K562 (cell line): ENCODE measurements around the gene SCUBE1. TPM values are rescaled to one million over a fixed set of nuclear protein-coding genes. Genes with fewer than 3 reads are reported as not detected.

Source experiments
- ATAC-seq: fragments of 200-7000 bp; cut with Tn5 transposase; 3 replicates; pipeline ENCODE4 v1.9.1; 2020; ENCODE audit warnings: moderate library complexity
- BruUV-seq: library from RNA; stranded (reverse); fragments of 400-500 nt; replicated peaks from 2 replicates; lab custom pipeline; 2021; lab: Mats Ljungman, UMichigan
- CTCF ChIA-PET: fragments of 300-600 bp; formaldehyde crosslinking; extraction: SDS; loops from one replicate; lab custom pipeline; 2021; ENCODE audit warnings: low intra/inter-chr PET ratio; lab: Yijun Ruan, JAX
- POLR2A ChIA-PET: fragments of 300-600, 350-650 bp; sonication (Branson Sonifier 250); formaldehyde crosslinking; extraction: SDS; loops from one replicate; lab custom pipeline; 2021; ENCODE audit warnings: antibody characterized with exemption, inconsistent platforms; lab: Yijun Ruan, JAX
- DNase-seq, 4 experiments: peaks; one replicate each; pipeline versions ENCODE4 v3.0.0 to v3.0.0-alpha.2; 2011 to 2018; ENCODE audit warnings: low spot score in 3 of 4, mixed read lengths in 3 of 4; ENCODE audit errors: extremely low read depth in 1 of 4
- FAIRE-seq: peaks from 2 replicates; lab custom pipeline; 2011; peaks lifted over from hg19 to GRCh38; lab: Jason Lieb, UNC
- H2AFZ ChIP-seq: 2 replicates; pipeline ENCODE4 v1.6.0; 2011; ENCODE audit warnings: low read depth, low read length, control low read depth, inconsistent platforms
- H3K27ac ChIP-seq: fragments of 200-600 bp; 3 replicates; pipeline ENCODE4 v1.8.0; 2011; ENCODE audit warnings: low read depth, mild to moderate bottlenecking, control low read depth, inconsistent platforms, low read length, moderate library complexity, mixed read lengths; ENCODE audit errors: extremely low read depth
- H3K27me3 ChIP-seq, 2 experiments: fragments of 300-600 bp in 1 of 2; 2 replicates in 1 of 2; 3 replicates in 1 of 2; pipeline versions ENCODE4 v1.6.0 to v1.8.0; 2011; ENCODE audit warnings: inconsistent platforms in 2 of 2, low read length in 2 of 2, mild to moderate bottlenecking in 1 of 2, mixed read lengths in 1 of 2, moderate library complexity in 1 of 2; ENCODE audit not compliant: control insufficient read depth in 2 of 2, insufficient read depth in 2 of 2
- H3K36me3 ChIP-seq: fragments of 300-600 bp; 3 replicates; pipeline ENCODE4 v1.8.0; 2011; ENCODE audit warnings: mild to moderate bottlenecking, low read length, inconsistent platforms; ENCODE audit not compliant: control insufficient read depth, insufficient read depth
- H3K4me1 ChIP-seq, 2 experiments: fragments of 200-600 bp in 1 of 2; replicated peaks in 1 of 2; 2 replicates in 1 of 2; 3 replicates in 1 of 2; pipeline versions ENCODE4 v1.5.1 to v1.8.0; 2011; ENCODE audit warnings: inconsistent platforms in 2 of 2, low read length in 2 of 2, mild to moderate bottlenecking in 1 of 2, mixed read lengths in 1 of 2, moderate library complexity in 1 of 2; ENCODE audit not compliant: control insufficient read depth in 2 of 2, insufficient read depth in 2 of 2
- H3K4me2 ChIP-seq: 2 replicates; pipeline ENCODE4 v1.6.1; 2011; ENCODE audit warnings: low read length, control low read depth, inconsistent platforms, mixed read lengths; ENCODE audit not compliant: insufficient read depth
- H3K4me3 ChIP-seq: fragments of 200-600 bp; sonication (generic), shearing (Covaris generic); 2 replicates; pipeline ENCODE4 v1.5.1; 2016; ENCODE audit warnings: control low read depth, inconsistent platforms
- H3K79me2 ChIP-seq: fragments of 200-600 bp; 3 replicates; pipeline ENCODE4 v1.8.0; 2011; ENCODE audit warnings: low read length, inconsistent platforms; ENCODE audit not compliant: control insufficient read depth, insufficient read depth
- H3K9ac ChIP-seq, 2 experiments: 2 replicates each; pipeline versions ENCODE4 v1.6.0 to v1.6.1; 2011; ENCODE audit warnings: low read depth in 2 of 2, low read length in 2 of 2, control low read depth in 1 of 2, inconsistent platforms in 1 of 2, mild to moderate bottlenecking in 1 of 2, mixed read lengths in 1 of 2; ENCODE audit not compliant: insufficient read depth in 1 of 2
- H3K9me1 ChIP-seq: one replicate; pipeline ENCODE4 v1.6.0; 2011; ENCODE audit warnings: inconsistent platforms, mild to moderate bottlenecking, low read length, moderate library complexity; ENCODE audit not compliant: control insufficient read depth, insufficient read depth
- H3K9me3 ChIP-seq: replicated peaks from 2 replicates; pipeline ENCODE4 v1.5.1; 2011; ENCODE audit warnings: low read depth, low read length, inconsistent platforms; ENCODE audit not compliant: control insufficient read depth, insufficient read depth
- H4K20me1 ChIP-seq: replicated peaks from 2 replicates; pipeline ENCODE4 v1.6.1; 2011; ENCODE audit warnings: low read length, inconsistent platforms, mixed read lengths; ENCODE audit not compliant: control insufficient read depth, insufficient read depth
- GABPA ChIP-seq: fragments of 200-800 bp; sonication (Bioruptor generic); conservative IDR thresholded peaks from 2 replicates; pipeline ENCODE4 v1.6.1; 2016; ENCODE audit warnings: low read depth, missing genetic modification characterization, missing compliant biosample characterization
- KDM5B ChIP-seq: fragments of 200-600 bp; sonication (generic); IDR thresholded peaks from 2 replicates; pipeline ENCODE4 v1.6.1; 2012; ENCODE audit warnings: low read depth, mild to moderate bottlenecking, moderate library complexity, low read length, control low read depth, inconsistent platforms; ENCODE audit not compliant: insufficient replicate concordance
- SMAD4 ChIP-seq: fragments of 250-450 bp; sonication (Bioruptor Pico); conservative IDR thresholded peaks from 2 replicates; pipeline ENCODE4 v1.8.0; 2021; ENCODE audit warnings: inconsistent platforms, mild to moderate bottlenecking, moderate library complexity
- ZNF324 ChIP-seq: fragments of 250-450 bp; sonication (Bioruptor Pico); IDR thresholded peaks from 2 replicates; pipeline ENCODE4 v1.4.0; 2020; ENCODE audit warnings: mild to moderate bottlenecking
- WGBS: fragments of 100-300 bp; shearing (Covaris generic); methylation state at CpG from one replicate; pipeline ENCODE4 v1.1.6; 2016; ENCODE audit warnings: low coverage, mixed read lengths; ENCODE audit not compliant: insufficient coverage; ENCODE audit errors: missing lambda C conversion rate; 5-methylcytosine and 5-hydroxymethylcytosine counted together
- in situ Hi-C: fragments of 300-500 bp; cut with MboI; formaldehyde crosslinking; loops from 4 replicates; pipeline ENCODE4 v1.15.0; 2018; ENCODE audit warnings: inconsistent platforms, mixed read lengths
- intact Hi-C: fragments of 100-400 bp; cut with micrococcal nuclease; formaldehyde crosslinking; loops from 2 replicates; pipeline ENCODE4 v1.14.2; 2022
- polyA plus RNA-seq, 8 experiments: library from polyadenylated mRNA; depleted of rRNA in 4 of 8; stranded (reverse) in 5 of 8; unstranded in 3 of 8; fragments of >200 nt; fragmentation: Nextera tagmentation in 2 of 8; fragmentation: Illumina TruSeq in 1 of 8; extraction: Ambion mirVana in 2 of 8; extraction: Trizol in 1 of 8; gene quantifications; 2 replicates each; pipeline versions ENCODE4 v1.2.1 to v1.2.3, GENCODE V29; 2011 to 2014; ENCODE audit warnings: inconsistent platforms in 1 of 8, missing spikeins in 1 of 8
- total RNA-seq, 7 experiments: library from RNA; depleted of rRNA in 6 of 7; stranded (reverse); fragments of >200 nt in 6 of 7; fragmentation: Illumina TruSeq in 2 of 7; extraction: Trizol in 2 of 7; gene quantifications; 2 replicates each; pipeline versions ENCODE4 v1.2.1 to v1.2.3, GENCODE V29; 2011 to 2021; ENCODE audit warnings: low replicate concordance in 1 of 7
- TF ChIP-seq, protein P1 (sequence below), 2 experiments: IDR thresholded peaks; 2 replicates each; pipeline ENCODE4 v1.6.1; 2011; ENCODE audit warnings: borderline replicate concordance in 1 of 2, control low read depth in 1 of 2, low read depth in 1 of 2, low read length in 1 of 2, mild to moderate bottlenecking in 1 of 2, mixed read lengths in 1 of 2, moderate library complexity in 1 of 2; ENCODE audit not compliant: insufficient read depth in 1 of 2, insufficient read length in 1 of 2, poor library complexity in 1 of 2, severe bottlenecking in 1 of 2; ENCODE audit errors: extremely low read depth in 1 of 2
- TF ChIP-seq, protein P2 (sequence below): fragments of 450-650 bp; IDR thresholded peaks from 2 replicates; pipeline ENCODE4 v1.6.1; 2016; ENCODE audit warnings: mild to moderate bottlenecking, moderate library complexity

SCUBE1 gene
- total and polyA plus RNA-seq, 9 of the 15 experiments (the other 6 are each of a cell fraction or from before 2014, with no cell fraction given) = 0.03 to 0.47 (median 0.29) TPM; not detected in 6

DNA sequence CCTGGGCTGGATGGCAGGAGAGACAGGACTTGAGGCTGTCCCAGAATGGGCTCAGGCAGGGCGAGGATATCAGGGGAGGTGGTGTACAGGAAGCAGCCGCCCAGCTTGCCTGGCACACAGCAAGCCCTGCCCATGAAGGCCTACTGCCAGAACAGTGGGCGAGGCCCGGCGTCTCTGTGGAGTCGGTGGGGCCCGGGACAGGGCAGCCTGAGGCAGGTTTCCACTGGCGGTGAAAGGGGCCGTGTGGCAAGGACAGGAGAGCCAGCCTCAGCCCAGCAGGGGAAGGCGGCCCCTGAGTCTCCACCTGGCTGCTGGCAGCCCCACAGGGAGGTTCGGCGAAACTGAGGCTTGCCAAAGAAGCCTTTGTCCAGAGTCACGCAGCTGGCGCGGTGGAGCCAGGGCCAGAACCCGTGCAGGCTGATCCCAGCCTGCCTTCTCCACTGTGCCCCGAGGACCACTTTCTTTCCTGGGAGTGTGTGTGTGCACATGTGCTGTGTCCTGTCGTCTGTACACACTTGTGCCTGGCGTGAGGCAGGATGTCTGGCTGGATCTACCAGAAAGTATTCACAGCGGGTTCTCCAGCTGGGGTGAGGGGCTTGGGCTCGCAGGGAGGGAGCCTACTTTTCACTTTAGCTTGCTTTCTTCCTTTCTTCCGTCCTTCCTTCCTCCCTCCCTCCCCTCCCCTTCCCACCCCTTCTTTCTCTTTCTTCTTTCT lies 190.7 kb downstream of the SCUBE1 start (continued):
- TF ChIP-seq, protein P1, sequence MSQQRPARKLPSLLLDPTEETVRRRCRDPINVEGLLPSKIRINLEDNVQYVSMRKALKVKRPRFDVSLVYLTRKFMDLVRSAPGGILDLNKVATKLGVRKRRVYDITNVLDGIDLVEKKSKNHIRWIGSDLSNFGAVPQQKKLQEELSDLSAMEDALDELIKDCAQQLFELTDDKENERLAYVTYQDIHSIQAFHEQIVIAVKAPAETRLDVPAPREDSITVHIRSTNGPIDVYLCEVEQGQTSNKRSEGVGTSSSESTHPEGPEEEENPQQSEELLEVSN (IDR thresholded peaks at IDR 0.05; ENCODE audit: borderline replicate concordance in 1 of 2, extremely low read depth in 1 of 2, insufficient read depth in 1 of 2, insufficient read length in 1 of 2, low read depth in 1 of 2, low read length in 1 of 2, poor library complexity in 1 of 2, severe bottlenecking in 1 of 2) = peak in 1 of 2 experiments; percentile 22
- TF ChIP-seq ZNF324 (CRISPR knock-in tag) (no peak), KDM5B (peak; percentile 33)

DNA sequence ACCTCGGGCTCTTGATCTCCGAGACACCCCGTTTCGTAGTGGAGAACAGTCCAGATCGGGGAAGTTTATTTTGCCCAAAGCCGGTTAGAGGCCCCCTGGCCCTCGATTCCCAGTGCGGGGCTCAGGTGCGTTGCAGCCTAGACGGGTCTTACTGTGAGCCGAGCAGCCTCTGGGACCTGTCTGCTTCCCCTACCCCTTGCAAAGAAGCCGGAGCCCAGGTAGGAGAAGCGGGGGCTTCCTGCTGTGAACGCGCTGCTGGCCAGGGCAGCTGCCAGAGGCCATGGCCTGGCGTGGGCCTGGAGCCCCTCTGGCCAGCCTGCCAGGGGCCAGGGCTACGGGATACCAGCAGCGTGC lies 191.2 kb downstream of the SCUBE1 start:
- FAIRE-seq (no peak), DNase-seq (no peak), ATAC-seq (peak; percentile 61)
- 9% methylated on average over 14 of the region's 18 CpGs for WGBS
- ChIA-PET POLR2A (no interaction called here), CTCF (no interaction called here)
- no peaks in the 10 kb centered on the region for H3K36me3 ChIP-seq
- peak overlapping the region; percentile 85 for H3K4me2 ChIP-seq
- H4K20me1 ChIP-seq = 0 out of 2 replicates have a peak, but pooled peaks cover 3% of the 10 kb centered on the region
- intact Hi-C loops = no loop called here
- in situ Hi-C loops = no loop called here
- H3K27me3 ChIP-seq = no peaks in the 10 kb centered on the region
- BruUV-seq = no TSS peak
- peak overlapping the region; percentile 54 for H3K4me3 ChIP-seq
- H3K79me2 ChIP-seq = peaks cover 30% of the 10 kb centered on the region
- peak overlapping the region; percentile 83 for H2AFZ ChIP-seq
- peaks cover 0 to 42% of the 10 kb centered on the region in 2 experiments; a peak in 3 of 5 replicates for H3K4me1 ChIP-seq
- H3K9ac ChIP-seq = peak overlapping the region; percentile 82 to 96
- H3K9me1 ChIP-seq = no peaks in the 10 kb centered on the region
- peak overlapping the region; percentile 76 for H3K27ac ChIP-seq
- no peaks in the 10 kb centered on the region for H3K9me3 ChIP-seq
- TF ChIP-seq, protein P2, sequence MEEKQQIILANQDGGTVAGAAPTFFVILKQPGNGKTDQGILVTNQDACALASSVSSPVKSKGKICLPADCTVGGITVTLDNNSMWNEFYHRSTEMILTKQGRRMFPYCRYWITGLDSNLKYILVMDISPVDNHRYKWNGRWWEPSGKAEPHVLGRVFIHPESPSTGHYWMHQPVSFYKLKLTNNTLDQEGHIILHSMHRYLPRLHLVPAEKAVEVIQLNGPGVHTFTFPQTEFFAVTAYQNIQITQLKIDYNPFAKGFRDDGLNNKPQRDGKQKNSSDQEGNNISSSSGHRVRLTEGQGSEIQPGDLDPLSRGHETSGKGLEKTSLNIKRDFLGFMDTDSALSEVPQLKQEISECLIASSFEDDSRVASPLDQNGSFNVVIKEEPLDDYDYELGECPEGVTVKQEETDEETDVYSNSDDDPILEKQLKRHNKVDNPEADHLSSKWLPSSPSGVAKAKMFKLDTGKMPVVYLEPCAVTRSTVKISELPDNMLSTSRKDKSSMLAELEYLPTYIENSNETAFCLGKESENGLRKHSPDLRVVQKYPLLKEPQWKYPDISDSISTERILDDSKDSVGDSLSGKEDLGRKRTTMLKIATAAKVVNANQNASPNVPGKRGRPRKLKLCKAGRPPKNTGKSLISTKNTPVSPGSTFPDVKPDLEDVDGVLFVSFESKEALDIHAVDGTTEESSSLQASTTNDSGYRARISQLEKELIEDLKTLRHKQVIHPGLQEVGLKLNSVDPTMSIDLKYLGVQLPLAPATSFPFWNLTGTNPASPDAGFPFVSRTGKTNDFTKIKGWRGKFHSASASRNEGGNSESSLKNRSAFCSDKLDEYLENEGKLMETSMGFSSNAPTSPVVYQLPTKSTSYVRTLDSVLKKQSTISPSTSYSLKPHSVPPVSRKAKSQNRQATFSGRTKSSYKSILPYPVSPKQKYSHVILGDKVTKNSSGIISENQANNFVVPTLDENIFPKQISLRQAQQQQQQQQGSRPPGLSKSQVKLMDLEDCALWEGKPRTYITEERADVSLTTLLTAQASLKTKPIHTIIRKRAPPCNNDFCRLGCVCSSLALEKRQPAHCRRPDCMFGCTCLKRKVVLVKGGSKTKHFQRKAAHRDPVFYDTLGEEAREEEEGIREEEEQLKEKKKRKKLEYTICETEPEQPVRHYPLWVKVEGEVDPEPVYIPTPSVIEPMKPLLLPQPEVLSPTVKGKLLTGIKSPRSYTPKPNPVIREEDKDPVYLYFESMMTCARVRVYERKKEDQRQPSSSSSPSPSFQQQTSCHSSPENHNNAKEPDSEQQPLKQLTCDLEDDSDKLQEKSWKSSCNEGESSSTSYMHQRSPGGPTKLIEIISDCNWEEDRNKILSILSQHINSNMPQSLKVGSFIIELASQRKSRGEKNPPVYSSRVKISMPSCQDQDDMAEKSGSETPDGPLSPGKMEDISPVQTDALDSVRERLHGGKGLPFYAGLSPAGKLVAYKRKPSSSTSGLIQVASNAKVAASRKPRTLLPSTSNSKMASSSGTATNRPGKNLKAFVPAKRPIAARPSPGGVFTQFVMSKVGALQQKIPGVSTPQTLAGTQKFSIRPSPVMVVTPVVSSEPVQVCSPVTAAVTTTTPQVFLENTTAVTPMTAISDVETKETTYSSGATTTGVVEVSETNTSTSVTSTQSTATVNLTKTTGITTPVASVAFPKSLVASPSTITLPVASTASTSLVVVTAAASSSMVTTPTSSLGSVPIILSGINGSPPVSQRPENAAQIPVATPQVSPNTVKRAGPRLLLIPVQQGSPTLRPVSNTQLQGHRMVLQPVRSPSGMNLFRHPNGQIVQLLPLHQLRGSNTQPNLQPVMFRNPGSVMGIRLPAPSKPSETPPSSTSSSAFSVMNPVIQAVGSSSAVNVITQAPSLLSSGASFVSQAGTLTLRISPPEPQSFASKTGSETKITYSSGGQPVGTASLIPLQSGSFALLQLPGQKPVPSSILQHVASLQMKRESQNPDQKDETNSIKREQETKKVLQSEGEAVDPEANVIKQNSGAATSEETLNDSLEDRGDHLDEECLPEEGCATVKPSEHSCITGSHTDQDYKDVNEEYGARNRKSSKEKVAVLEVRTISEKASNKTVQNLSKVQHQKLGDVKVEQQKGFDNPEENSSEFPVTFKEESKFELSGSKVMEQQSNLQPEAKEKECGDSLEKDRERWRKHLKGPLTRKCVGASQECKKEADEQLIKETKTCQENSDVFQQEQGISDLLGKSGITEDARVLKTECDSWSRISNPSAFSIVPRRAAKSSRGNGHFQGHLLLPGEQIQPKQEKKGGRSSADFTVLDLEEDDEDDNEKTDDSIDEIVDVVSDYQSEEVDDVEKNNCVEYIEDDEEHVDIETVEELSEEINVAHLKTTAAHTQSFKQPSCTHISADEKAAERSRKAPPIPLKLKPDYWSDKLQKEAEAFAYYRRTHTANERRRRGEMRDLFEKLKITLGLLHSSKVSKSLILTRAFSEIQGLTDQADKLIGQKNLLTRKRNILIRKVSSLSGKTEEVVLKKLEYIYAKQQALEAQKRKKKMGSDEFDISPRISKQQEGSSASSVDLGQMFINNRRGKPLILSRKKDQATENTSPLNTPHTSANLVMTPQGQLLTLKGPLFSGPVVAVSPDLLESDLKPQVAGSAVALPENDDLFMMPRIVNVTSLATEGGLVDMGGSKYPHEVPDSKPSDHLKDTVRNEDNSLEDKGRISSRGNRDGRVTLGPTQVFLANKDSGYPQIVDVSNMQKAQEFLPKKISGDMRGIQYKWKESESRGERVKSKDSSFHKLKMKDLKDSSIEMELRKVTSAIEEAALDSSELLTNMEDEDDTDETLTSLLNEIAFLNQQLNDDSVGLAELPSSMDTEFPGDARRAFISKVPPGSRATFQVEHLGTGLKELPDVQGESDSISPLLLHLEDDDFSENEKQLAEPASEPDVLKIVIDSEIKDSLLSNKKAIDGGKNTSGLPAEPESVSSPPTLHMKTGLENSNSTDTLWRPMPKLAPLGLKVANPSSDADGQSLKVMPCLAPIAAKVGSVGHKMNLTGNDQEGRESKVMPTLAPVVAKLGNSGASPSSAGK = peak; percentile 65
- TF ChIP-seq GABPA (tag) (0 out of 2 replicates have a peak, but pooled peaks have one; percentile 9), SMAD4 (CRISPR knock-in tag) (0 out of 2 replicates have a peak, but pooled peaks have one; percentile 2)
